K562 treated with DMSO at 1 percent for 48 hours (cell line): ENCODE results near the gene LMOD3. TPM values are rescaled to one million over a fixed set of nuclear protein-coding genes. Genes with fewer than 3 reads are reported as not detected.

Source experiments
- total RNA-seq: library from RNA; unstranded; fragments of 300-600 nt; gene quantifications from 2 replicates; pipeline ENCODE4 v1.2.3, GENCODE V29; 2022; ENCODE audit warnings: low replicate concordance; ENCODE audit errors: extremely low read depth

The LMOD3 gene
- total RNA-seq: not detected in 2 replicates

GRCh38 chr3:69122403-69122802, at the start of gene LMOD3:
Gene LMOD3 (minus strand): TSS chr3:69122595. CDS start chr3:69122386, 209 bp downstream.

GRCh38 chr3:69084326-69085167, 37.8 kb downstream of the LMOD3 start, which contains the start of gene ARL6IP5:
Gene ARL6IP5 (plus strand): TSS chr3:69084937. CDS start chr3:69085048, 111 bp downstream.

GRCh38 chr3:69080233-69080920, 42.0 kb downstream of the LMOD3 start, which contains the start of gene UBA3:
Gene UBA3 (minus strand): TSS chr3:69080365. CDS start chr3:69080353, 12 bp downstream.

Other genes with a start within 250 kb of the LMOD3 start
- not detected in 2 replicates for gene TAFA4, start 190.0 kb downstream of the LMOD3 start, total RNA-seq
- gene EOGT, start 108.9 kb downstream of the LMOD3 start, total RNA-seq: not detected in 2 replicates
- gene TMF1, start 70.3 kb downstream of the LMOD3 start, total RNA-seq: not detected in 2 replicates
- gene UBA3, start 42.2 kb downstream of the LMOD3 start, total RNA-seq: not detected in 2 replicates
- not detected in 2 replicates for gene ARL6IP5, start 37.7 kb downstream of the LMOD3 start, total RNA-seq